HUES48 (cell line): ENCODE measurements around the gene ACO1.

Experiments used
- H3K27ac ChIP-seq: one replicate; pipeline ENCODE4 v1.7.0; 2013; ENCODE audit warnings: low read depth, low read length, inconsistent platforms
- H3K27me3 ChIP-seq: 2 replicates; pipeline ENCODE4 v1.6.1; 2013; ENCODE audit warnings: mild to moderate bottlenecking, low read length; ENCODE audit not compliant: control insufficient read depth, insufficient read depth
- H3K36me3 ChIP-seq: 2 replicates; pipeline ENCODE4 v1.6.1; 2013; ENCODE audit warnings: low read length; ENCODE audit not compliant: control insufficient read depth, insufficient read depth
- H3K4me1 ChIP-seq: 2 replicates; pipeline ENCODE4 v1.6.1; 2013; ENCODE audit warnings: mild to moderate bottlenecking, low read length; ENCODE audit not compliant: control insufficient read depth, insufficient read depth
- H3K4me3 ChIP-seq: 2 replicates; pipeline ENCODE4 v1.5.1; 2013; ENCODE audit warnings: mild to moderate bottlenecking, low read depth, low read length
- H3K9ac ChIP-seq: 2 replicates; pipeline ENCODE4 v1.6.1; 2013; ENCODE audit warnings: mild to moderate bottlenecking, low read depth, low read length, moderate library complexity
- H3K9me3 ChIP-seq: 2 replicates; pipeline ENCODE4 v1.6.1; 2013; ENCODE audit warnings: low read length; ENCODE audit not compliant: control insufficient read depth, insufficient read depth

ACO1 gene

GRCh38 chr9:32449969-32450368 is 65.5 kb downstream of the ACO1 start:
- no peak overlapping the region for H3K27ac ChIP-seq
- no peak overlapping the region for H3K9ac ChIP-seq
- H3K9me3 ChIP-seq, result no peaks in the 10 kb centered on the region
- H3K36me3 ChIP-seq, result peaks cover 63% of the 10 kb centered on the region
- H3K4me3 ChIP-seq, result no peak overlapping the region
- no peaks in the 10 kb centered on the region for H3K27me3 ChIP-seq
- H3K4me1 ChIP-seq, result peaks cover 12% of the 10 kb centered on the region; the same call in 1 of the 2 replicates

DNA sequence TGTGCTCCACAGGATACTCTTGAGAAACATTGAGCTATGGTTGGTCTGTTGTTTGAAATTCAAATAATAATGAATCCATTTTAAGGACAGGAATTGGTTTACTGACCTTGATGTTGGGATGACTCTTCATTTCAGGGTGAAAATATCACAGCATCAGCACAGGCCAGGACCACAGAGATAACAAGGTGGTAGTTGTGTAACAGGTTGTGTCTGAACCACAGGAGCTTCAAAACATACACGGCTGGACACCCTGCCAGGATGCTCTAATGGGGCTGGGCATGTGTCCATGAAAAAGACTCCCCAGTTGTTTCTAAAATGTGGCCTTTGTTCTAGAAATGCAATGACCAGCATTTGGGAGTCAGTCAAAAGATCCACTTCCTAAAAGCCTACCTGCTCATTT is 69.8 kb downstream of the ACO1 start:
- no peak overlapping the region for H3K27ac ChIP-seq
- no peak overlapping the region for H3K9ac ChIP-seq
- peaks cover 13% of the 10 kb centered on the region; the same call in 1 of the 2 replicates for H3K4me1 ChIP-seq
- H3K36me3 ChIP-seq, result peaks cover 60% of the 10 kb centered on the region
- H3K27me3 ChIP-seq, result no peaks in the 10 kb centered on the region
- no peak overlapping the region for H3K4me3 ChIP-seq
- no peaks in the 10 kb centered on the region for H3K9me3 ChIP-seq

DNA sequence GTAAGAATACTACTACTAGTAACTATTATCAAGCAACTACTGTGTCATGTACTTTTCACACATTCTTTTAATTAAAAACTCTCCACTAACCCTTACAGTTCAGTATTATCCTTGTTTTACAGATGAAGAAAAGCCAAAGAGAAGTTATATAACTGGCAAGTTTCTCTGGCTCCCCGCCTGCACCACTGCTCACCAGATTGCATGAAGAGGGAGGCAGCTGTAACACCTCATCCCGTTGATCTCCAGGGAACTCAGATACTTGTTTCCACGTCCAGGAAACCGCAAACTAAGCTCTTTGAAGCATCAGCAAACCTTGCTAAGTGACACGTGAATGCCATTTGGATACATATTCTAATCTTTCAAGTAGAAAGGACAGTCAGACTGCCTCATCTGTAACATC is 71.3 kb downstream of the ACO1 start:
- Histone ChIP-seq H3K9me3 (no peaks in the 10 kb centered on the region), H3K9ac (no peak overlapping the region), H3K4me1 (peaks cover 13% of the 10 kb centered on the region; the same call in 1 of the 2 replicates), H3K27ac (no peak overlapping the region), H3K36me3 (peaks cover 45% of the 10 kb centered on the region), H3K4me3 (no peak overlapping the region), H3K27me3 (no peaks in the 10 kb centered on the region)

GRCh38 chr9:32456564-32456963 is 72.1 kb downstream of the ACO1 start:
- Histone ChIP-seq H3K27me3 (no peaks in the 10 kb centered on the region), H3K27ac (no peak overlapping the region), H3K9ac (no peak overlapping the region), H3K9me3 (no peaks in the 10 kb centered on the region), H3K4me3 (no peak overlapping the region), H3K4me1 (peaks cover 13% of the 10 kb centered on the region; the same call in 1 of the 2 replicates), H3K36me3 (peaks cover 37% of the 10 kb centered on the region)

DNA sequence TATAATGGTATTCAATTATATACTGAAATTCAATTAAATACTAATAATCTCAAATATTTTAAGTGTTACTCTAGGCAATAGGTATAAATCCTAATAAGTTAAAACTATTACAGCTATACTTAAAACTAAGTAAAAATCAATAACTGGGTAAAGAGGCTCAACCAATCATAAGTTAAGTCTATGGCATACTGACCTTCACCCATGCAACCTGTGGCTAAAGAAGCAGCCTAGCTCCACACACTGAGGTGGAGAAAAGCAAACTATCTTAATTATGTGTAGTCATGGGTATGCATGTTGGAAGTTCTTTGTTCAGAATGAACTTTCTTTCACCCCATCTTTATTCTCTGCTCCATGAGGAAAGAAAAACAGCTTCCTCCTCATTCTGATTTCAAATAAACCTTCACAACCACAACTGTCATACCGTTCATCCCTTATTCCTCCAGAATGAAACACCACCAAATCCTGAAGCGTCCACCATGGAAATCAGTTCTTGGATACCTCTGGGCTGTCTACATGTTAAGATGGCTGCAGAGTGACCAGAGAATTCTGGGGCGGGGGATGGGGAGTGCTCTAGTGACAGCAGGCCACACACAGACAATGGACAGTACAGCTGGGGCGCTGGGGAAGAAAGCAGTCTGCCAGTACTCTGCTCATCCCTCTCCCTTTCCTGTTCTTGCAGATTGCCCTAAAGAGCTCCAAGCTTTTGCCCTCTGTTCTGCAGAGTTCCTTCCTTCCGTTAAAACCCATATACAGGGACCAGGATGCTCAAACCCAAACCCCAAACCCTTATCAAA is 79.3 kb downstream of the ACO1 start:
- Histone ChIP-seq H3K36me3 (peaks cover 14% of the 10 kb centered on the region), H3K27ac (no peak overlapping the region), H3K9ac (no peak overlapping the region), H3K9me3 (no peaks in the 10 kb centered on the region), H3K27me3 (no peaks in the 10 kb centered on the region), H3K4me1 (no peaks in the 10 kb centered on the region), H3K4me3 (no peak overlapping the region)

GRCh38 chr9:32468740-32469139 is 84.3 kb downstream of the ACO1 start:
- no peaks in the 10 kb centered on the region for H3K9me3 ChIP-seq
- H3K27me3 ChIP-seq, result no peaks in the 10 kb centered on the region
- H3K9ac ChIP-seq, result no peak overlapping the region
- peaks cover 14% of the 10 kb centered on the region for H3K36me3 ChIP-seq
- H3K4me3 ChIP-seq, result no peak overlapping the region
- no peak overlapping the region for H3K27ac ChIP-seq
- no peaks in the 10 kb centered on the region for H3K4me1 ChIP-seq

- H3K4me3 ChIP-seq, result no peak overlapping the region
- no peaks in the 10 kb centered on the region for H3K4me1 ChIP-seq
- no peak overlapping the region for H3K9ac ChIP-seq
- H3K36me3 ChIP-seq, result peaks cover 16% of the 10 kb centered on the region
- H3K27ac ChIP-seq, result no peak overlapping the region
- no peaks in the 10 kb centered on the region for H3K27me3 ChIP-seq
- H3K9me3 ChIP-seq, result no peaks in the 10 kb centered on the region
Observed at GRCh38 chr9:32472344-32472743, 87.9 kb downstream of the ACO1 start.

GRCh38 chr9:32483343-32483742 is 98.9 kb downstream of the ACO1 start:
- Histone ChIP-seq H3K27ac (no peak overlapping the region), H3K27me3 (no peaks in the 10 kb centered on the region), H3K36me3 (peaks cover 55% of the 10 kb centered on the region), H3K4me3 (no peak overlapping the region), H3K4me1 (no peaks in the 10 kb centered on the region), H3K9me3 (no peaks in the 10 kb centered on the region), H3K9ac (no peak overlapping the region)

DNA sequence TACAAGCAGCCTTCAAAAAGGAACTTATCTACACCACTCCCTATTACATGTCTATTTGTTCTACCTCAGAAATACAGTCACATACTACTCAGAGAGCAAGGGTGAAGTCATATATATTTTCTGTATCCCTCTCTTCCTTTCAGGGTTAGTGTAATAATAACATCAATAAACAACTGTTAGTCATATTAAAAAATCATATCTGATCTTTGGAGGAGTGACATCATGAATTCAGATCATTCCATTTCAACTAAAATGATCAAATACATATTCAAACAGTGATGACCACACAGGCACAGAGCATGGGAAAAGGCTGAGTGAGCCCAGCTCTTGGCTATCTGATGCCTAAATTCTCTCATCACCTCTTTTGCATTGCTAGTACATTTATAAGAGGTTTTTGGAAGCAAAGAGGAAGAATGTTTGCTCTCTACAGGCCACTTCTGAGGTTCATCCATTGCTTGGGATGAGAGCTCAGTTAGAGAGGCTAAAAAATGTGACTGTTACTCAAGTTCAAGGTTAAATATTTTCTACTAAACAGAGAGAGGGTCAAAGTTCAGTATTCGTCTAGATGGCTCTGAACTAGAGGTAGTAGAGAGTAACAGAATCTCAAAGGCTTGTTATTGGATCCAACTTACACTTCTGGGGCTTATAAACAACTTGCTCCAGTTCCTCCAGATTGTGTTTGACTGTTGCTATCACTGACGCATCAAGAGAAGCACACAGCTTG is 102.6 kb downstream of the ACO1 start:
- Histone ChIP-seq H3K9me3 (no peaks in the 10 kb centered on the region), H3K4me1 (no peaks in the 10 kb centered on the region), H3K9ac (no peak overlapping the region), H3K27me3 (no peaks in the 10 kb centered on the region), H3K4me3 (no peak overlapping the region), H3K27ac (no peak overlapping the region), H3K36me3 (peaks cover 39% of the 10 kb centered on the region)

- no peaks in the 10 kb centered on the region for H3K27me3 ChIP-seq
- no peaks in the 10 kb centered on the region for H3K4me1 ChIP-seq
- peaks cover 38% of the 10 kb centered on the region for H3K36me3 ChIP-seq
- H3K9ac ChIP-seq, result no peak overlapping the region
- no peak overlapping the region for H3K27ac ChIP-seq
- no peak overlapping the region for H3K4me3 ChIP-seq
- H3K9me3 ChIP-seq, result no peaks in the 10 kb centered on the region
Observed at GRCh38 chr9:32487981-32488380, 103.5 kb downstream of the ACO1 start.

GRCh38 chr9:32490601-32491000 is 106.2 kb downstream of the ACO1 start:
- H3K9ac ChIP-seq, result no peak overlapping the region
- H3K27me3 ChIP-seq, result no peaks in the 10 kb centered on the region
- peaks cover 23% of the 10 kb centered on the region for H3K36me3 ChIP-seq
- H3K27ac ChIP-seq, result no peak overlapping the region
- no peaks in the 10 kb centered on the region for H3K4me1 ChIP-seq
- H3K9me3 ChIP-seq, result no peaks in the 10 kb centered on the region
- no peak overlapping the region for H3K4me3 ChIP-seq
